Psoas muscle (tissue), 8 donors: ENCODE data around the gene RBM18. TPM values are rescaled to one million over a fixed set of nuclear protein-coding genes. Genes with fewer than 3 reads are reported as not detected.

Experiments
- ATAC-seq, 4 donors: fragments of 200-7000 bp; cut with Tn5 transposase; one replicate each; pipeline ENCODE4 v1.9.1; 2020; ENCODE audit warnings: moderate library complexity in 3 of 4, mild to moderate bottlenecking in 2 of 4
- DNase-seq, 2 donors: peaks; one replicate each; pipeline ENCODE4 v3.0.0-alpha.2; 2020
- H3K27ac ChIP-seq: fragments of 200-600 bp; one replicate; pipeline ENCODE4 v1.8.0; 2022
- H3K27me3 ChIP-seq, 3 donors: fragments of 200-600 bp in 1 of 3; one replicate each; pipeline versions ENCODE4 v1.6.1 to v1.8.0; 2013 to 2022; ENCODE audit warnings: low read length in 2 of 3, mild to moderate bottlenecking in 2 of 3, moderate library complexity in 1 of 3; ENCODE audit not compliant: insufficient read depth in 3 of 3
- H3K36me3 ChIP-seq, 2 donors: fragments of 200-600 bp in 1 of 2; one replicate each; pipeline versions ENCODE4 v1.6.1 to v1.8.0; 2013 to 2022; ENCODE audit warnings: low read depth in 1 of 2, mild to moderate bottlenecking in 1 of 2, moderate library complexity in 1 of 2; ENCODE audit not compliant: insufficient read depth in 1 of 2
- H3K4me1 ChIP-seq: fragments of 200-600 bp; one replicate; pipeline ENCODE4 v1.8.0; 2022
- H3K4me3 ChIP-seq: fragments of 200-600 bp; one replicate; pipeline ENCODE4 v1.8.0; 2022; ENCODE audit warnings: mild to moderate bottlenecking
- H3K9me3 ChIP-seq: fragments of 200-600 bp; one replicate; pipeline ENCODE4 v1.8.0; 2022
- WGBS, 3 donors: extraction: QIAGEN DNeasy Blood & Tissue Kit; methylation state at CpG; one replicate each; pipeline versions ENCODE4 v1.1.6 to v1.1.7; 2013; 5-methylcytosine and 5-hydroxymethylcytosine counted together
- intact Hi-C, 2 donors: fragments of 100-400 bp; cut with DNase I; formaldehyde crosslinking; loops; one replicate each; pipeline versions ENCODE4 v1.11.0 to v1.14.2; 2022
- polyA plus RNA-seq, 3 donors: library from polyadenylated mRNA; stranded (reverse); fragments of 200-250 nt; gene quantifications; one replicate each; pipeline ENCODE4 v1.2.3, GENCODE V29; 2013
- total RNA-seq, 4 donors: library from RNA; stranded (reverse); fragmentation: NEBNext Ultra II Directional in 2 of 4; extraction: Animal tissue kit (Norgen Biotek cat#: 25700) in 2 of 4; gene quantifications; one replicate each; pipeline versions ENCODE4 v1.2.1 to v1.2.4, GENCODE V29; 2021 to 2023
- TF ChIP-seq, protein P1 (sequence below): fragments of 200-600 bp; IDR thresholded peaks from one replicate; pipeline ENCODE4 v1.8.0; 2022; ENCODE audit warnings: antibody characterized with exemption
- donor health status: healthy with polysubstance abuse.
- donor health status: DM: no; HTN: no; CAD: no; lungs with moderate emphysema.
- donor health status: Bipolar disorder and iron deficiency.
- donor health status: healthy.
- donor health status: DM: yes; HTN: yes; CAD: no.
- donor health status: DM: no; HTN: no; CAD: no.
- donor health status: DM: no; HTN: no; CAD: no.
- donor health status: DM: yes; HTN: yes; CAD: no.

Gene RBM18
- total and polyA plus RNA-seq, 7 donors: 16.8 to 41.7 (median 33.7) TPM

- Histone ChIP-seq H3K4me3 (peak overlapping the region; percentile 61), H3K4me1 (peaks cover 10% of the 10 kb centered on the region), H3K27me3 (peaks cover 0 to 77% (median 25%) of the 10 kb centered on the region in 3 donors), H3K27ac (no peak overlapping the region), H3K36me3 (no peaks in the 10 kb centered on the region), H3K9me3 (no peaks in the 10 kb centered on the region)
- ATAC-seq: no peak
- TF ChIP-seq, protein P1, sequence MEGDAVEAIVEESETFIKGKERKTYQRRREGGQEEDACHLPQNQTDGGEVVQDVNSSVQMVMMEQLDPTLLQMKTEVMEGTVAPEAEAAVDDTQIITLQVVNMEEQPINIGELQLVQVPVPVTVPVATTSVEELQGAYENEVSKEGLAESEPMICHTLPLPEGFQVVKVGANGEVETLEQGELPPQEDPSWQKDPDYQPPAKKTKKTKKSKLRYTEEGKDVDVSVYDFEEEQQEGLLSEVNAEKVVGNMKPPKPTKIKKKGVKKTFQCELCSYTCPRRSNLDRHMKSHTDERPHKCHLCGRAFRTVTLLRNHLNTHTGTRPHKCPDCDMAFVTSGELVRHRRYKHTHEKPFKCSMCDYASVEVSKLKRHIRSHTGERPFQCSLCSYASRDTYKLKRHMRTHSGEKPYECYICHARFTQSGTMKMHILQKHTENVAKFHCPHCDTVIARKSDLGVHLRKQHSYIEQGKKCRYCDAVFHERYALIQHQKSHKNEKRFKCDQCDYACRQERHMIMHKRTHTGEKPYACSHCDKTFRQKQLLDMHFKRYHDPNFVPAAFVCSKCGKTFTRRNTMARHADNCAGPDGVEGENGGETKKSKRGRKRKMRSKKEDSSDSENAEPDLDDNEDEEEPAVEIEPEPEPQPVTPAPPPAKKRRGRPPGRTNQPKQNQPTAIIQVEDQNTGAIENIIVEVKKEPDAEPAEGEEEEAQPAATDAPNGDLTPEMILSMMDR: no peak
- intact Hi-C loops: loop anchor here in 1 of 2 donors (10.0 kb wide), 1 partner anchor 130 kb away; no protein-coding TSS in a partner anchor
- DNase-seq: no peak
- 53 to 65% (median 64%) methylated on average over 9 of the region's 9 CpGs for WGBS, 3 donors
Observed at GRCh38 chr9:122214507-122214906, 50.1 kb downstream of the RBM18 start.

DNA sequence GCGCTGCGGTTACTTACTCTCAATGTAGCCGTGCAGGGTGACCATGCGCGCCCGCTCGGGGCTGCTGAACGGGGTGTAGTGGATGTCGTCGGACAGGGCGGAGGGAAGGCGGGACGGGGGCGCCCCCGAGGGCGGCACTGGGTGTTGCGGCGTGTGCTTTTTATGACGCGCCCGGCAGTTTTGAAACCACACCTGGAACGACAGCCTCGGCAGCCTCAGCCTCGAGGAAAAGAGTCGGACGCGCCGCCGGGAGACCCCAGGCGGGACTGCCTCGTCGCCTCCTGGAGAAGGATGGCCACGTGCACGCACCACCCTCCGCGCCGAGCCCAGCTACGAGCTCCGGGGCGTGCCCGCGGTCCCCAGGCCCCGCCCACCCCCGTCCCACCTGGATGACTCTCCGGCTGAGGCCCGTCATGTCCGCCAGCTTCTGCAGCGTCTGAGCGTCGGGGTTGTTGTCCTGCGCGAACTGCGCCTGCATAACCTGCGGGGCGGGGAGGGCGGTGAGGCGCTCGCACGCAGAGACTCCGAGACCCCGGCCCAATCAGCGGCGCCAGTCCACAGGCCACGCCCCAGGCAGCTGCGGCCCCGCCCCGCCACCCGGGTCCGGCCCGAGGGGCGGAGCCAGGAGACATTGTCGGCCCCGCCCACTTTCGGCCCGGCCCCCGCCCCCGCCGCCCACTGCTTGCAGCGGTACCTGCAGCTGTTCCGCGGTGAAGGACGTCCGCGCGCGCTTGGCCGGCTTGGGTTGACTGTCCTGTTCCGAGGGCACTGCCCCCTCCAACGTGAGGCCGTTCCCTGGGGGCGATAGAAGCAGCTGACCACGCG, 50.8 kb downstream of the RBM18 start:
- Histone ChIP-seq H3K36me3 (no peaks in the 10 kb centered on the region), H3K4me1 (peaks cover 6% of the 10 kb centered on the region), H3K4me3 (peak overlapping the region; percentile 61), H3K27ac (no peak overlapping the region), H3K9me3 (no peaks in the 10 kb centered on the region), H3K27me3 (peaks cover 0 to 73% (median 25%) of the 10 kb centered on the region in 3 donors)
- intact Hi-C loops: loop anchor here in 1 of 2 donors (10.0 kb wide), 1 partner anchor 131 kb away; no protein-coding TSS in a partner anchor
- TF ChIP-seq, protein P1: no peak
- DNase-seq (peak in 1 of 2 donors; percentile 44), ATAC-seq (peak; percentile 60 to 72 (median 64))
- WGBS, 3 donors: 11 to 18% (median 14%) methylated on average over 86 to 93 of the region's 93 CpGs

- TF ChIP-seq, protein P1: no peak
- H3K4me3 ChIP-seq: peak overlapping the region; percentile 61
- peak in 1 of 4 donors; percentile 9 for ATAC-seq
- WGBS, 3 donors: 37 to 44% (median 43%) methylated on average over 20 of the region's 20 CpGs
- no peaks in the 10 kb centered on the region for H3K9me3 ChIP-seq
- H3K4me1 ChIP-seq: peaks cover 6% of the 10 kb centered on the region
- H3K27ac ChIP-seq: no peak overlapping the region
- no peaks in the 10 kb centered on the region for H3K36me3 ChIP-seq
- DNase-seq: no peak
- intact Hi-C loops: loop anchor here in 1 of 2 donors (10.0 kb wide), 1 partner anchor 132 kb away; no protein-coding TSS in a partner anchor
- H3K27me3 ChIP-seq: peaks cover 0 to 67% (median 21%) of the 10 kb centered on the region in 3 donors
Observed at GRCh38 chr9:122213102-122213588, 51.5 kb downstream of the RBM18 start.

DNA sequence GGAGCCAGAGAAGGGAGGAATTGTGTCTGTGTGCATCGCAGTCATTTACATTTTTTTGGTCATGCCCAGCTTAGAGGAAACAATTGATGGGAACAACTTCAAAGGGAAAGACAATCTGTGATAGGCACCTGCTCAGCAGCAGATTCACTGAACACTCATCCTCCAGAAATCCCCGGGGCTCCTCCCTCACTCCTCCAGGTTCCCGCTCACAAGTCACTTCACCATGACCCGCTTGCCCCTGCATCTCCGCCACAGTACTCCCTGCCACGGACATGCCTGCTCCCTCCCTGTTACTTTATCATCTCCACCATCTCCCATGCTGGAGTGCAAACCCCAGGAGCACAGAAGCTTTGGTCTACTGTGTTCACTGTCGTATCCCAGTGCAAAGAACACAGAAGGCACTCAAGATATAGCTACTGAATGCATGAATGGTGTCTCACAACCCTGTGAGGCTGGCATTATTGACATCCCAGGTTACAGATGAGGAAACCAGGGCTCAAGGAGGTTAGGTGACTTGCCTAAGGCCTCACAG, 52.1 kb downstream of the RBM18 start:
- intact Hi-C loops: loop anchor here in 1 of 2 donors (10.0 kb wide), 1 partner anchor 132 kb away; no protein-coding TSS in a partner anchor
- TF ChIP-seq, protein P1: no peak
- ATAC-seq: no peak
- H3K27me3 ChIP-seq: peaks cover 0 to 61% (median 21%) of the 10 kb centered on the region in 3 donors
- H3K36me3 ChIP-seq: no peaks in the 10 kb centered on the region
- no peak overlapping the region for H3K4me3 ChIP-seq
- no peak overlapping the region for H3K27ac ChIP-seq
- 83 to 85% (median 83%) methylated on average over 7 of the region's 7 CpGs for WGBS, 3 donors
- no peaks in the 10 kb centered on the region for H3K9me3 ChIP-seq
- DNase-seq: no peak
- H3K4me1 ChIP-seq: peaks cover 6% of the 10 kb centered on the region
